Liver (tissue), 9 donors: Measurements from ENCODE around the gene PHF21B. TPM values are rescaled to one million over a fixed set of nuclear protein-coding genes. Genes with fewer than 3 reads are reported as not detected.

ENCODE experiments used
- DNase-seq: peaks from one replicate; pipeline ENCODE4 v3.0.0-alpha.2; 2017; ENCODE audit warnings: low spot score
- H3K27ac ChIP-seq, 2 donors: one replicate each; pipeline ENCODE4 v1.7.0; 2013; ENCODE audit warnings: inconsistent platforms in 2 of 2, low read length in 2 of 2, control low read depth in 1 of 2, low read depth in 1 of 2, mild to moderate bottlenecking in 1 of 2
- H3K27me3 ChIP-seq, 4 donors: one replicate each; pipeline versions ENCODE4 v1.6.1 to v1.7.0; 2013; ENCODE audit warnings: low read length in 3 of 4, inconsistent platforms in 1 of 4, mild to moderate bottlenecking in 1 of 4, moderate library complexity in 1 of 4; ENCODE audit not compliant: control insufficient read depth in 4 of 4, insufficient read depth in 4 of 4
- H3K36me3 ChIP-seq, 4 donors: one replicate each; pipeline versions ENCODE4 v1.6.1 to v1.7.0; 2013; ENCODE audit warnings: low read length in 3 of 4, mild to moderate bottlenecking in 3 of 4, low read depth in 1 of 4, moderate library complexity in 1 of 4; ENCODE audit not compliant: control insufficient read depth in 4 of 4, insufficient read depth in 3 of 4
- H3K4me1 ChIP-seq, 4 donors: one replicate each; pipeline versions ENCODE4 v1.6.1 to v1.7.0; 2013; ENCODE audit warnings: low read length in 3 of 4, mild to moderate bottlenecking in 3 of 4, moderate library complexity in 1 of 4; ENCODE audit not compliant: control insufficient read depth in 4 of 4, insufficient read depth in 4 of 4
- H3K4me3 ChIP-seq, 3 donors: one replicate each; pipeline versions ENCODE4 v1.6.1 to v1.7.0; 2013; ENCODE audit warnings: low read length in 3 of 3, control low read depth in 1 of 3, low read depth in 1 of 3, mild to moderate bottlenecking in 1 of 3
- H3K9ac ChIP-seq, 2 donors: one replicate each; pipeline ENCODE4 v1.7.0; 2013; ENCODE audit warnings: low read length in 2 of 2, mild to moderate bottlenecking in 2 of 2, moderate library complexity in 2 of 2, control low read depth in 1 of 2, low read depth in 1 of 2
- H3K9me3 ChIP-seq, 4 donors: one replicate each; pipeline versions ENCODE4 v1.6.1 to v1.7.0; 2013; ENCODE audit warnings: low read length in 3 of 4; ENCODE audit not compliant: control insufficient read depth in 4 of 4
- ATF3 ChIP-seq: IDR thresholded peaks from 2 replicates; pipeline ENCODE4 v1.6.1; 2016; ENCODE audit warnings: antibody characterized with exemption
- CTCF ChIP-seq: fragments of 150-350 bp; IDR thresholded peaks from 2 replicates; pipeline ENCODE4 v1.5.1; 2017; ENCODE audit warnings: improper control_type of control experiment, low read depth, low read length; ENCODE audit not compliant: missing input control
- EGR1 ChIP-seq, 2 donors: IDR thresholded peaks; 2 replicates each; pipeline ENCODE4 v1.6.1; 2016 to 2018; ENCODE audit warnings: antibody characterized with exemption in 2 of 2, low read depth in 2 of 2
- FOXA1 ChIP-seq: IDR thresholded peaks from 2 replicates; pipeline ENCODE4 v1.6.1; 2016; ENCODE audit warnings: antibody characterized with exemption
- FOXA2 ChIP-seq: IDR thresholded peaks from 2 replicates; pipeline ENCODE4 v1.6.1; 2016; ENCODE audit warnings: antibody characterized with exemption
- GABPA ChIP-seq, 2 donors: IDR thresholded peaks in 1 of 2; conservative IDR thresholded peaks in 1 of 2; 2 replicates each; pipeline ENCODE4 v1.6.1; 2016; ENCODE audit warnings: antibody characterized with exemption in 2 of 2, mild to moderate bottlenecking in 1 of 2, moderate library complexity in 1 of 2
- HNF4A ChIP-seq, 2 donors: conservative IDR thresholded peaks; 2 replicates each; pipeline ENCODE4 v1.6.1; 2016; ENCODE audit warnings: antibody characterized with exemption in 2 of 2, mild to moderate bottlenecking in 2 of 2
- MAX ChIP-seq: IDR thresholded peaks from 2 replicates; pipeline ENCODE4 v1.6.1; 2016; ENCODE audit warnings: antibody characterized with exemption
- NR2F2 ChIP-seq: IDR thresholded peaks from 2 replicates; pipeline ENCODE4 v1.6.1; 2016; ENCODE audit warnings: antibody characterized with exemption
- RAD21 ChIP-seq, 2 donors: IDR thresholded peaks; 2 replicates each; pipeline ENCODE4 v1.6.1; 2016; ENCODE audit warnings: antibody characterized with exemption in 2 of 2, mild to moderate bottlenecking in 2 of 2
- REST ChIP-seq: IDR thresholded peaks from 2 replicates; pipeline ENCODE4 v1.6.1; 2016; ENCODE audit warnings: antibody characterized with exemption, mild to moderate bottlenecking
- RXRA ChIP-seq, 2 donors: IDR thresholded peaks; 2 replicates each; pipeline ENCODE4 v1.6.1; 2017 to 2018; ENCODE audit warnings: antibody characterized with exemption in 2 of 2, mild to moderate bottlenecking in 1 of 2
- SP1 ChIP-seq: IDR thresholded peaks from 2 replicates; pipeline ENCODE4 v1.6.1; 2018; ENCODE audit warnings: antibody characterized with exemption, mild to moderate bottlenecking
- TAF1 ChIP-seq: conservative IDR thresholded peaks from 2 replicates; pipeline ENCODE4 v1.6.1; 2016; ENCODE audit warnings: antibody characterized with exemption, mild to moderate bottlenecking
- ZBTB33 ChIP-seq: IDR thresholded peaks from 2 replicates; pipeline ENCODE4 v1.6.1; 2016; ENCODE audit warnings: antibody characterized with exemption
- WGBS: extraction: QIAGEN DNeasy Blood & Tissue Kit; methylation state at CpG from one replicate; pipeline ENCODE4 v1.1.7; 2013; 5-methylcytosine and 5-hydroxymethylcytosine counted together
- polyA plus RNA-seq, 2 donors: library from polyadenylated mRNA; stranded (reverse) in 1 of 2; unstranded in 1 of 2; fragments of 200-250 nt in 1 of 2; fragments of >200 nt in 1 of 2; fragmentation: Nextera tagmentation in 1 of 2; extraction: Ambion mirVana in 1 of 2; gene quantifications; one replicate each; pipeline versions ENCODE4 v1.2.1 to v1.2.3, GENCODE V29; 2013 to 2015
- total RNA-seq, 2 donors: library from RNA; depleted of rRNA; stranded (reverse); fragments of >200 nt; gene quantifications; one replicate each; pipeline ENCODE4 v1.2.3, GENCODE V29; 2014
- donor health status: healthy.
- donor health status: healthy.
- donor health status: healthy.
- donor health status: healthy.
- donor health status: healthy.

Gene PHF21B
- total and polyA plus RNA-seq, 4 donors: not detected

- H3K9ac ChIP-seq: no peak overlapping the region
- no peak for TF ChIP-seq RAD21 (IDR thresholded peaks at IDR 0.05)
- no peak for TF ChIP-seq ATF3
- no peak for TF ChIP-seq ZBTB33
- no peak for TF ChIP-seq HNF4A (conservative IDR thresholded peaks at IDR 0.05)
- TF ChIP-seq REST: no peak
- TF ChIP-seq MAX: no peak
- no peak for TF ChIP-seq GABPA (IDR thresholded peaks at IDR 0.05 in 1 of 2, conservative IDR thresholded peaks at IDR 0.05 in 1 of 2)
- TF ChIP-seq NR2F2: no peak
- TF ChIP-seq EGR1 (IDR thresholded peaks at IDR 0.05; ENCODE audit: low read depth in 2 of 2): no peak
- no peak for TF ChIP-seq CTCF
- no peak for TF ChIP-seq SP1
- no peak for TF ChIP-seq TAF1
- no peak for TF ChIP-seq FOXA2
- TF ChIP-seq RXRA (IDR thresholded peaks at IDR 0.05): no peak
- TF ChIP-seq FOXA1: no peak
- WGBS: 71% methylated on average over 20 of the region's 20 CpGs
Observed at GRCh38 chr22:44963832-44964721, 45.7 kb downstream of the PHF21B start.

More at GRCh38 chr22:44963832-44964721, 45.7 kb downstream of the PHF21B start:
- peaks cover 0 to 5% (median 0%) of the 10 kb centered on the region in 4 donors for H3K27me3 ChIP-seq
- DNase-seq: no peak
- H3K4me1 ChIP-seq: no peaks in the 10 kb centered on the region
- no peaks in the 10 kb centered on the region for H3K36me3 ChIP-seq
- H3K27ac ChIP-seq: no peak overlapping the region
- no peak overlapping the region for H3K4me3 ChIP-seq
- no peaks in the 10 kb centered on the region for H3K9me3 ChIP-seq
